HCT116 (cell line): Measurements from ENCODE around the gene MAP1LC3C. TPM values are rescaled to one million over a fixed set of nuclear protein-coding genes. Genes with fewer than 3 reads are reported as not detected.

ENCODE experiments used
- ATAC-seq: fragments of 200-7000 bp; cut with Tn5 transposase; 2 replicates; pipeline ENCODE4 v1.9.1; 2020; ENCODE audit warnings: mild to moderate bottlenecking, moderate library complexity
- BruUV-seq: library from RNA; stranded (reverse); fragments of 400-500 nt; replicated peaks from 2 replicates; lab custom pipeline; 2021; lab: Mats Ljungman, UMichigan
- CTCF ChIA-PET: fragments of 300-600 bp; sonication (Branson Sonifier 250); formaldehyde crosslinking; loops from one replicate; lab custom pipeline; 2021; ENCODE audit warnings: antibody characterized with exemption; lab: Charles Lee
- POLR2A ChIA-PET: fragments of 300-600, 350-600 bp; sonication (Branson Sonifier 250); formaldehyde crosslinking; loops from one replicate; lab custom pipeline; 2021; ENCODE audit warnings: antibody characterized with exemption; lab: Charles Lee
- RAD21 ChIA-PET, 2 experiments: fragments of 300-600 bp; sonication (Branson Sonifier 250); formaldehyde crosslinking; loops; one replicate each; lab custom pipeline; 2023; ENCODE audit warnings: low total read pairs in 2 of 2; ENCODE audit not compliant: uncharacterized antibody in 2 of 2, unreplicated experiment in 2 of 2, low non-redundant PET in 1 of 2; lab: Charles Lee
- DNase-seq: peaks from one replicate; pipeline ENCODE4 v3.0.0-alpha.2; 2010; ENCODE audit warnings: low read depth, low spot score
- H2AFZ ChIP-seq: fragments of 200-600 bp; shearing (Covaris generic), sonication (generic); 2 replicates; pipeline ENCODE4 v1.6.1; 2017; ENCODE audit warnings: low read depth, mixed run types, mixed read lengths, antibody characterized with exemption, low read length; ENCODE audit not compliant: poor library complexity, severe bottlenecking
- H3K27ac ChIP-seq: 2 replicates; pipeline ENCODE4 v1.5.1; 2012; ENCODE audit warnings: low read depth, low read length
- H3K27me3 ChIP-seq: fragments of 200-600 bp; sonication (generic); 2 replicates; pipeline ENCODE4 v1.6.1; 2016; ENCODE audit warnings: mixed run types, low read length, mixed read lengths; ENCODE audit not compliant: insufficient read depth
- H3K36me3 ChIP-seq, 2 experiments: fragments of 200-500 bp in 1 of 2; fragments of 200-600 bp in 1 of 2; sonication (Bioruptor generic) in 1 of 2; sonication (generic) in 1 of 2; 2 replicates each; pipeline versions ENCODE4 v1.5.1 to v1.6.1; 2014 to 2016; ENCODE audit warnings: low read length in 2 of 2, inconsistent platforms in 1 of 2, mixed read lengths in 1 of 2, mixed run types in 1 of 2; ENCODE audit not compliant: insufficient read depth in 2 of 2, control insufficient read depth in 1 of 2
- H3K4me1 ChIP-seq, 2 experiments: fragments of 200-600 bp in 1 of 2; sonication (generic) in 1 of 2; 2 replicates each; pipeline versions ENCODE4 v1.5.1 to v1.6.1; 2012 to 2017; ENCODE audit warnings: low read length in 2 of 2, inconsistent platforms in 1 of 2, mild to moderate bottlenecking in 1 of 2, mixed read lengths in 1 of 2, mixed run types in 1 of 2, moderate library complexity in 1 of 2; ENCODE audit not compliant: insufficient read depth in 2 of 2, control insufficient read depth in 1 of 2
- H3K4me2 ChIP-seq: fragments of 200-600 bp; sonication (generic); 2 replicates; pipeline ENCODE4 v1.6.1; 2017; ENCODE audit warnings: mixed run types, low read length, mixed read lengths
- H3K4me3 ChIP-seq, 2 experiments: fragments of 200-600 bp in 1 of 2; sonication (generic) in 1 of 2; replicated peaks in 1 of 2; 2 replicates each; pipeline ENCODE4 v1.5.1; 2011 to 2016; ENCODE audit warnings: low read length in 2 of 2, control low read depth in 1 of 2, low read depth in 1 of 2, mild to moderate bottlenecking in 1 of 2, mixed read lengths in 1 of 2, mixed run types in 1 of 2
- H3K79me2 ChIP-seq: fragments of 200-600 bp; sonication (generic); 2 replicates; pipeline ENCODE4 v1.6.1; 2017; ENCODE audit warnings: mild to moderate bottlenecking, mixed run types, low read length, moderate library complexity, mixed read lengths; ENCODE audit not compliant: insufficient read depth
- H3K9ac ChIP-seq: fragments of 200-600 bp; sonication (generic); 2 replicates; pipeline ENCODE4 v1.6.1; 2016; ENCODE audit warnings: low read length, mixed read lengths
- H3K9me2 ChIP-seq: fragments of 200-600 bp; sonication (generic), shearing (Covaris generic); 2 replicates; pipeline ENCODE4 v1.6.1; 2017; ENCODE audit warnings: mixed run types, mild to moderate bottlenecking, moderate library complexity; ENCODE audit not compliant: insufficient read depth
- H3K9me3 ChIP-seq, 2 experiments: fragments of 200-500 bp in 1 of 2; fragments of 200-600 bp in 1 of 2; sonication (Bioruptor generic) in 1 of 2; sonication (generic) in 1 of 2; 2 replicates each; pipeline ENCODE4 v1.6.1; 2014 to 2017; ENCODE audit warnings: low read length in 2 of 2, mixed read lengths in 2 of 2, inconsistent platforms in 1 of 2, low read depth in 1 of 2, mild to moderate bottlenecking in 1 of 2, mixed run types in 1 of 2, moderate library complexity in 1 of 2; ENCODE audit not compliant: control insufficient read depth in 1 of 2, insufficient read depth in 1 of 2
- H4K20me1 ChIP-seq: fragments of 200-600 bp; sonication (generic), shearing (Covaris generic); 2 replicates; pipeline ENCODE4 v1.6.1; 2017; ENCODE audit warnings: mixed run types, mild to moderate bottlenecking, moderate library complexity; ENCODE audit not compliant: insufficient read depth
- CBX3 ChIP-seq: IDR thresholded peaks from 2 replicates; pipeline ENCODE4 v1.6.1; 2012; ENCODE audit warnings: low read depth
- CEBPB ChIP-seq: IDR thresholded peaks from 2 replicates; pipeline ENCODE4 v1.6.1; 2012; ENCODE audit warnings: low read depth
- CTCF ChIP-seq, 3 experiments: fragments of 200-600 bp in 1 of 3; sonication (generic) in 1 of 3; IDR thresholded peaks in 2 of 3; conservative IDR thresholded peaks in 1 of 3; 2 replicates each; pipeline ENCODE4 v1.5.1; 2012 to 2017; ENCODE audit warnings: low read depth in 2 of 3, low read length in 2 of 3, antibody characterized with exemption in 1 of 3, borderline replicate concordance in 1 of 3, control low read depth in 1 of 3, mild to moderate bottlenecking in 1 of 3, mixed read lengths in 1 of 3, mixed run types in 1 of 3, moderate library complexity in 1 of 3; ENCODE audit not compliant: insufficient read depth in 1 of 3
- EGR1 ChIP-seq: IDR thresholded peaks from 2 replicates; pipeline ENCODE4 v1.6.1; 2012; ENCODE audit warnings: low read depth
- FOSL1 ChIP-seq: IDR thresholded peaks from 2 replicates; pipeline ENCODE4 v1.6.1; 2012; ENCODE audit warnings: low read depth
- JUND ChIP-seq: IDR thresholded peaks from 2 replicates; pipeline ENCODE4 v1.6.1; 2012
- POLR2AphosphoS5 ChIP-seq: IDR thresholded peaks from 2 replicates; pipeline ENCODE4 v1.6.1; 2011; ENCODE audit warnings: mild to moderate bottlenecking, low read depth, low read length, moderate library complexity
- RAD21 ChIP-seq: IDR thresholded peaks from 2 replicates; pipeline ENCODE4 v1.6.1; 2012; ENCODE audit warnings: low read depth, mild to moderate bottlenecking
- REST ChIP-seq: IDR thresholded peaks from 2 replicates; pipeline ENCODE4 v1.6.1; 2012; ENCODE audit warnings: low read depth
- SIN3A ChIP-seq: IDR thresholded peaks from 2 replicates; pipeline ENCODE4 v1.6.1; 2012; ENCODE audit warnings: low read depth
- SP1 ChIP-seq: IDR thresholded peaks from 2 replicates; pipeline ENCODE4 v1.6.1; 2012; ENCODE audit warnings: low read depth
- SRF ChIP-seq: IDR thresholded peaks from 2 replicates; pipeline ENCODE4 v1.6.1; 2012; ENCODE audit warnings: low read depth
- YY1 ChIP-seq: IDR thresholded peaks from 2 replicates; pipeline ENCODE4 v1.6.1; 2011; ENCODE audit warnings: low read length, low read depth, moderate library complexity, mild to moderate bottlenecking; ENCODE audit not compliant: insufficient replicate concordance; ENCODE audit errors: extremely low read depth
- ZBTB33 ChIP-seq: IDR thresholded peaks from 2 replicates; pipeline ENCODE4 v1.6.1; 2011; ENCODE audit warnings: mild to moderate bottlenecking, low read length, moderate library complexity; ENCODE audit not compliant: insufficient replicate concordance; ENCODE audit errors: extremely low read depth
- ZNF274 ChIP-seq: fragments of 200-500 bp; sonication (Bioruptor generic); IDR thresholded peaks from 2 replicates; pipeline ENCODE4 v1.6.1; 2014; ENCODE audit warnings: mild to moderate bottlenecking, low read depth, low read length, inconsistent platforms
- intact Hi-C: fragments of 100-400 bp; cut with micrococcal nuclease; formaldehyde crosslinking; loops from 2 replicates; pipeline ENCODE4 v1.10.0; 2022
- total RNA-seq: library from RNA; stranded (reverse); gene quantifications from one replicate; pipeline ENCODE4 v1.2.1, GENCODE V29; 2021; ENCODE audit not compliant: unreplicated experiment

The MAP1LC3C gene
- total RNA-seq, 1 experiment from 2014 or later, result not detected

GRCh38 chr1:242043165-242043564, 44.3 kb upstream of the MAP1LC3C start (continued):
- TF ChIP-seq REST (no peak), FOSL1 (no peak), CBX3 (no peak)

- DNase-seq, result no peak
- Histone ChIP-seq H2AFZ (no peak overlapping the region), H4K20me1 (no peaks in the 10 kb centered on the region), H3K9me3 (no peaks in the 10 kb centered on the region), H3K79me2 (no peaks in the 10 kb centered on the region), H3K9ac (no peak overlapping the region), H3K36me3 (no peaks in the 10 kb centered on the region), H3K27ac (no peak overlapping the region), H3K9me2 (no peaks in the 10 kb centered on the region), H3K4me2 (no peak overlapping the region), H3K4me3 (no peak overlapping the region), H3K4me1 (no peaks in the 10 kb centered on the region), H3K27me3 (peaks cover 7% of the 10 kb centered on the region; the same call in 1 of the 2 replicates)
- no peak for ATAC-seq
- ChIA-PET RAD21 (no interaction called here), CTCF (no interaction called here), POLR2A (no interaction called here)
- intact Hi-C loops, result no loop called here
- no TSS peak for BruUV-seq
- TF ChIP-seq SP1, result no peak
- TF ChIP-seq SIN3A, result no peak
- no peak for TF ChIP-seq ZNF274
- TF ChIP-seq RAD21, result no peak
- no peak for TF ChIP-seq SRF
- no peak for TF ChIP-seq EGR1
- TF ChIP-seq CTCF (IDR thresholded peaks at IDR 0.05 in 2 of 3, conservative IDR thresholded peaks at IDR 0.05 in 1 of 3; ENCODE audit: borderline replicate concordance in 1 of 3, insufficient read depth in 1 of 3, low read depth in 2 of 3, low read length in 2 of 3), result no peak
- no peak for TF ChIP-seq ZBTB33
- TF ChIP-seq REST, result no peak
- no peak for TF ChIP-seq CEBPB
- no peak for TF ChIP-seq POLR2AphosphoS5
- TF ChIP-seq JUND, result no peak
- no peak for TF ChIP-seq YY1
These were observed 35.5 kb upstream of the MAP1LC3C start for GRCh38 chr1:242034392-242034791.
